LNCAP (cell line): Measurements from ENCODE around the gene GALNT13.

Source experiments
- TF ChIP-seq, protein P1 (sequence below): fragments of 450-650 bp; IDR thresholded peaks from 2 replicates; pipeline ENCODE4 v1.5.1; 2017; ENCODE audit warnings: mild to moderate bottlenecking

GALNT13 gene

DNA sequence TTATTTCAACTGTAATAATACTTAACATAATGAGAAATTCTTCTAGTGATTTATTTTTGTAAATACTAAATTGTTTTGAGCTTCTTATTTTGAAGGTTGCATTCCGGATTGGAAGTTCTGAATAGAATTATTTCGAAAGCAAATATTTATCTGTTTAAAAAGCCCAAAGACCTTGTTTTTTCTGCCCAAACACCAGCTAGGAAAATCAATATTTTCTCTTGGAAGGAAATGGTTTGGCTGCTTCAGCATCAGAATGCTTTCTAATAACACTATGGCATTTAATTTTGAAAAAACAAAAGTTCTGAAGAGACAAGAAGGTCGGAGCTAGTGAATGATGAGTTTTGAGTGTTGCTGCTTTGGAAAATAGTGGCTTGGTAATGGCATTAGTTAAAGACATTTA, 522.9 kb downstream of the GALNT13 start:
- TF ChIP-seq, protein P1, sequence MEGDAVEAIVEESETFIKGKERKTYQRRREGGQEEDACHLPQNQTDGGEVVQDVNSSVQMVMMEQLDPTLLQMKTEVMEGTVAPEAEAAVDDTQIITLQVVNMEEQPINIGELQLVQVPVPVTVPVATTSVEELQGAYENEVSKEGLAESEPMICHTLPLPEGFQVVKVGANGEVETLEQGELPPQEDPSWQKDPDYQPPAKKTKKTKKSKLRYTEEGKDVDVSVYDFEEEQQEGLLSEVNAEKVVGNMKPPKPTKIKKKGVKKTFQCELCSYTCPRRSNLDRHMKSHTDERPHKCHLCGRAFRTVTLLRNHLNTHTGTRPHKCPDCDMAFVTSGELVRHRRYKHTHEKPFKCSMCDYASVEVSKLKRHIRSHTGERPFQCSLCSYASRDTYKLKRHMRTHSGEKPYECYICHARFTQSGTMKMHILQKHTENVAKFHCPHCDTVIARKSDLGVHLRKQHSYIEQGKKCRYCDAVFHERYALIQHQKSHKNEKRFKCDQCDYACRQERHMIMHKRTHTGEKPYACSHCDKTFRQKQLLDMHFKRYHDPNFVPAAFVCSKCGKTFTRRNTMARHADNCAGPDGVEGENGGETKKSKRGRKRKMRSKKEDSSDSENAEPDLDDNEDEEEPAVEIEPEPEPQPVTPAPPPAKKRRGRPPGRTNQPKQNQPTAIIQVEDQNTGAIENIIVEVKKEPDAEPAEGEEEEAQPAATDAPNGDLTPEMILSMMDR: no peak

DNA sequence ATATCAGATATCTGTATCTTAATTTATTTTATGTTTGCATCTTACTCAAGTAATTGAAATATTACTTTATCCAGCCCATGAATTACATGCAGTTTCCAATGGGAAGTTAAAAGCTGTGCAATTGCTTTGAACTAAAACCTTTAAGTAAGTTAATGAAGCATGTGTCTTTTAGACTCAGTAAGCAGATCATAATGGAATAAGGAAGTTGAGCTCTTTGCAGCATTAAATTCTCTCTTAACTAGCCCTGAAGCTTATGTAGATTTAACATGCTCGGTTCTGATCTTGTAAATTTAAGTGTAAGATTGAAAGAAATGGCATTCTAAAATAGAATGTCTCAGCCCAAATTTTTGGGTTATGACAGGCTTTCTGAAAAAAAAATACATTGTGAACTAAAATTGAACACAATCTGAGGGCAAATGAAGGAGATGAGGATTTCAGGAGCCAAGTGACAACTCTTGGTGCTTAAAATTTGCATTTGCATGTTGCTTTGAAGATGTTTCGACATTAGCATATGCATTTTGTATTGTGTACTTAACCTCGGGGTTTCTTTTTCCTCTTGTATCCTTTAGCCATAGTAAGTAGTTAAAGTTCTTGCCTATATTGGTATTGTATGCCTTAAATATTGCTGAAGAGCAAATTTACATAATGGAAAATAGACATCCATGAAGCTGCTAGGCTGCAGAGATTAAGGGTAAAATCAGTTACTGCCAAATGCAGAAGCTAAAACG, 529.0 kb downstream of the GALNT13 start:
- TF ChIP-seq, protein P1: no peak

- TF ChIP-seq, protein P1: peak; percentile 57
Observed at GRCh38 chr2:154402213-154402612, 530.5 kb downstream of the GALNT13 start.

DNA sequence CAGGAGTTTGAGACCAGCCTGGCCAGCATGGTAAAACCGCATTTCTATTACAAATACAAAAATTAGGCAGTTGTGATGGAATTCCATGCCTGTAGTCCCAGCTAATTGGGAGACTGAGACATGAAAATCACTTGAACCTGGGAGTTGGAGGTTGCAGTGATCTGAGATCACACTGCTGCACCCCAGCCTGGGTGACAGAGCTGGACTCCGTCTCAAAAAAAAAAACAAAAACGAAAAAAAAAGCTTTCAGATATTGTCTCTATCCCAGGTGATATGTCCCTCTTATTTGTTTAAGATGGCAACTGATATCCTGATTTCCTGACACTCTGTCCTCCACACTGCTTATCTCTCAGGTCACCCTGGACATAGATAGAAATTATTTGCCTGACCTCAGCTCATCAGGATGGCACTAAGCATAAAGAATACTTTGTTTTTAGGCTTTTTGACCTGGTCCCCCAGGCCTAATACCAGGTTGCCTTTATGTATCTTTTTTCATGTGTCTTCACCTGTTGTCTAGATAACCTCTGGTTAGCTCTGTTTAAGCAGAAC, 531.6 kb downstream of the GALNT13 start:
- TF ChIP-seq, protein P1: no peak

- TF ChIP-seq, protein P1: no peak
Observed at GRCh38 chr2:154408786-154409185, 537.1 kb downstream of the GALNT13 start.

GRCh38 chr2:154422251-154422650, 550.5 kb downstream of the GALNT13 start:
- TF ChIP-seq, protein P1: no peak

DNA sequence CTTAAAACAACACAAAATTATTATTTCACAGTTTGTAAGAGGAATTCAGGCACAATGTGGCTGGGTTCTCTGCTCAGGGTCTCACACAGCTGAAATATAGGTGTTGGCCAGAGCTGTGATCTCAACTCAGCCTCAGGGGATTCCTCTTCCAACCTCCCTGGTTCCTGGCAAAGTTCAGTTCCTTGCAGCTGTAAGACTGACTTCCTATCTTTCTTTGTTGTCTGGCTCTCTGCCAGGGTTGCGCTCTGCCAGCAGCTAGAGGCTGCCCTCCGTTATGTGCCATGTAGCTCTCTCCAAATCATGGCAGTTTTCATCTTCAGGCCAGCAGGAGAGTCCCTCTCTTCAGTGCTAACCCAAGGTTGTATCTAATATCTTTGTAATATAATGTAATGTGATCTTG, 554.3 kb downstream of the GALNT13 start:
- TF ChIP-seq, protein P1: no peak
